ENCODE data around the gene GCN1. TPM values are rescaled to one million over a fixed set of nuclear protein-coding genes. Genes with fewer than 3 reads are reported as not detected.
A peak's percentile ranks its signal among the peaks of the same experiment; 100 is the strongest.

GCN1 gene
- total and polyA plus RNA-seq, 10 of the 15 experiments (the other 5 are each of a cell fraction or from before 2014, with no cell fraction given): 10.8 to 150 (median 58.3) TPM

DNA sequence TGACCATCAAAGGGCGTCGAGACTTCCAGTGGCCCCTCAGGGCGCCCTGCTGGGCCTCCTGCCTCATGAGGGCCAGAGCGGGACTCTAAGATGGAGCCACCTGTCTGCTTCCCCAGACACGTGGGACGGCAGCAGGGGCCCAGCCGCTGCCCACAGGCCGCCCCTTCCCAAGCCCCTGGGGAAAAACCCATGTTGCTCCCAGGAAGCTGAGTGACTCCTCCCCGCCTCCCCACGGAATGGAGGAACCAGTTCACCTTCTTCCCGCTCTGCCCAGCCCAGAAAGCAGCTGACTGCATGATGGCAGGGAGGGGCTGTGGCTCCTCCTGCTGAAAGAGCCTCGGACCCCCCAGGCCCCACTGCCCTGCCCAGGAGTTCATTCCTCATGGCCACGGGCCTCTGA is 92.9 kb downstream of the GCN1 start:
- peak overlapping the region; percentile 65 for H3K4me2 ChIP-seq (ENCODE audit: control insufficient read depth, insufficient read depth)
- no peaks in the 10 kb centered on the region; the same call in 1 of the 2 replicates for H4K20me1 ChIP-seq (ENCODE audit: control insufficient read depth, insufficient read depth)
- in situ Hi-C loops (cut with MboI): no loop called here
- ChIA-PET CTCF (interaction anchor here (0.9 to 1.2 kb wide), 2 partner anchors 14 to 124 kb away, joined by 3 read pairs; no protein-coding TSS in a partner anchor), POLR2A (interaction anchor here (1.6 kb wide), 1 partner anchor 17 kb away, joined by 6 read pairs; no protein-coding TSS in a partner anchor), RAD21 (ENCODE audit: unreplicated experiment) (interaction anchor here (2.0 kb wide), 1 partner anchor 9 kb away, joined by 6 read pairs; no protein-coding TSS in a partner anchor), SMC1A (ENCODE audit: uncharacterized antibody, unreplicated experiment) (no interaction called here)
- H3K79me2 ChIP-seq (ENCODE audit: control insufficient read depth, insufficient read depth, low read length): peaks cover 49% of the 10 kb centered on the region
- DNase-seq (ENCODE audit: low read depth, low spot score): no peak
- 66% methylated on average over 13 of the region's 13 CpGs for WGBS (ENCODE audit: insufficient coverage, insufficient replicate concordance, low lambda C conversion rate, missing lambda C conversion rate)
- H3K4me3 ChIP-seq: no peak overlapping the region
- no TSS peak for BruUV-seq (replicated peaks)
- intact Hi-C loops (cut with micrococcal nuclease; ENCODE audit: unreplicated experiment): no loop called here
- TF ChIP-seq IKZF1 (conservative IDR thresholded peaks at IDR 0.05) (0 out of 2 replicates have a peak, but pooled peaks have one; percentile 30), SP1 (IDR thresholded peaks at IDR 0.05; ENCODE audit: low read depth, low read length) (no peak), HDAC6 (IDR thresholded peaks at IDR 0.05; ENCODE audit: unreplicated experiment) (no peak), CHD2 (IDR thresholded peaks at IDR 0.05; ENCODE audit: borderline replicate concordance, low read depth, low read length) (no peak)
- TF ChIP-seq, protein P1, sequence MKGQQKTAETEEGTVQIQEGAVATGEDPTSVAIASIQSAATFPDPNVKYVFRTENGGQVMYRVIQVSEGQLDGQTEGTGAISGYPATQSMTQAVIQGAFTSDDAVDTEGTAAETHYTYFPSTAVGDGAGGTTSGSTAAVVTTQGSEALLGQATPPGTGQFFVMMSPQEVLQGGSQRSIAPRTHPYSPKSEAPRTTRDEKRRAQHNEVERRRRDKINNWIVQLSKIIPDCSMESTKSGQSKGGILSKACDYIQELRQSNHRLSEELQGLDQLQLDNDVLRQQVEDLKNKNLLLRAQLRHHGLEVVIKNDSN (IDR thresholded peaks at IDR 0.05; ENCODE audit: borderline replicate concordance, extremely low read length, insufficient read depth, low read depth, low read length): no peak
- no peaks in the 10 kb centered on the region for H3K27me3 ChIP-seq (replicated peaks in 1 of 2; ENCODE audit: control insufficient read depth in 2 of 2, insufficient read depth in 2 of 2, low read length in 1 of 2)
- H3K27ac ChIP-seq (ENCODE audit: control insufficient read depth, insufficient read depth): peak overlapping the region; percentile 27
- H3K9ac ChIP-seq (ENCODE audit: control insufficient read depth, insufficient read depth, low read length): peak overlapping the region; percentile 21; the same call in 1 of the 2 replicates
- H2AFZ ChIP-seq (ENCODE audit: control insufficient read depth, low read depth, low read length): no peak overlapping the region
- no peaks in the 10 kb centered on the region for H3K9me3 ChIP-seq (replicated peaks; ENCODE audit: control insufficient read depth, insufficient read depth, low read length)
- peaks cover 38 to 67% of the 10 kb centered on the region in 2 experiments for H3K36me3 ChIP-seq (ENCODE audit: control insufficient read depth in 2 of 2, insufficient read depth in 2 of 2, low read length in 1 of 2)
- peaks cover 16% of the 10 kb centered on the region for H3K4me1 ChIP-seq (ENCODE audit: control insufficient read depth, insufficient read depth, low read length)
- no peak; the same call in 2 of the 3 replicates for ATAC-seq
- no peak for FAIRE-seq

DNA sequence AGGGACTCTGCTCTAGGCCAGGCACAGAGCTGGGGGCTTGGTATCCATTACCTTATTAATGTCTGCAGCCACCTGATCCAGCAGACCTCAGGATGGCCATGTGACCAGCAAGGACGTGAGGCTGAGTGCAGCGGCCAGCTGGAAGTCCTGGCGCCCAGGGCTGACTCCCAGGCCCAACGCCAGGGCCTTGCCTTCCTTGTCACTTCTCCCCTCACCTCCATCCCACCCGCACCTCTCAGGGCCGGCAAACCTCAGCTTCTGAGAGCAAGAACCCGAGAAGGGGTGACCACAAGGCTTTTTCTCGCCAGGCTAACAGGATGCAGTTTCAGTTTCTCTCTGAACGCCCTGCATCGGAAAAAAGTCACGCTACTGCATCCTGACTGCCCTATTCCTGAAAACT is 93.3 kb downstream of the GCN1 start:
- H3K36me3 ChIP-seq (ENCODE audit: control insufficient read depth in 2 of 2, insufficient read depth in 2 of 2, low read length in 1 of 2): peaks cover 37 to 71% of the 10 kb centered on the region in 2 experiments
- 26% methylated on average over 11 of the region's 11 CpGs for WGBS (ENCODE audit: insufficient coverage, insufficient replicate concordance, low lambda C conversion rate, missing lambda C conversion rate)
- SMC1A ChIA-PET (ENCODE audit: uncharacterized antibody, unreplicated experiment): interaction anchor here (1.0 kb wide), 1 partner anchor 19 kb away, joined by 3 read pairs; no protein-coding TSS in a partner anchor
- intact Hi-C loops (cut with micrococcal nuclease; ENCODE audit: unreplicated experiment) (no loop called here), in situ Hi-C loops (cut with MboI) (no loop called here)
- no peak overlapping the region for H3K4me3 ChIP-seq
- no peaks in the 10 kb centered on the region; the same call in 1 of the 2 replicates for H4K20me1 ChIP-seq (ENCODE audit: control insufficient read depth, insufficient read depth)
- peak; percentile 67 for ATAC-seq
- DNase-seq (ENCODE audit: low read depth, low spot score): no peak
- H3K4me1 ChIP-seq (ENCODE audit: control insufficient read depth, insufficient read depth, low read length): peaks cover 16% of the 10 kb centered on the region
- RAD21 ChIA-PET (ENCODE audit: unreplicated experiment): interaction anchor here (1.6 to 2.0 kb wide), 2 partner anchors 9 to 15 kb away, joined by 4 to 6 read pairs; partner anchors contain the start of gene RAB35
- CTCF ChIA-PET: interaction anchor here (0.9 kb wide), 1 partner anchor 14 kb away, joined by 3 read pairs; no protein-coding TSS in a partner anchor
- H3K9ac ChIP-seq (ENCODE audit: control insufficient read depth, insufficient read depth, low read length): peak overlapping the region; percentile 21; the same call in 1 of the 2 replicates
- no peaks in the 10 kb centered on the region for H3K9me3 ChIP-seq (replicated peaks; ENCODE audit: control insufficient read depth, insufficient read depth, low read length)
- H3K27me3 ChIP-seq (replicated peaks in 1 of 2; ENCODE audit: control insufficient read depth in 2 of 2, insufficient read depth in 2 of 2, low read length in 1 of 2): no peaks in the 10 kb centered on the region
- peaks cover 47% of the 10 kb centered on the region for H3K79me2 ChIP-seq (ENCODE audit: control insufficient read depth, insufficient read depth, low read length)
- peak overlapping the region; percentile 27 for H3K27ac ChIP-seq (ENCODE audit: control insufficient read depth, insufficient read depth)
- POLR2A ChIA-PET: interaction anchor here (1.6 kb wide), 1 partner anchor 18 kb away, joined by 6 read pairs; no protein-coding TSS in a partner anchor
- FAIRE-seq: no peak
- no TSS peak for BruUV-seq (replicated peaks)
- H2AFZ ChIP-seq (ENCODE audit: control insufficient read depth, low read depth, low read length): no peak overlapping the region
- peak overlapping the region; percentile 65 for H3K4me2 ChIP-seq (ENCODE audit: control insufficient read depth, insufficient read depth)
- TF ChIP-seq CHD2 (IDR thresholded peaks at IDR 0.05; ENCODE audit: borderline replicate concordance, low read depth, low read length) (no peak), ZNF274 (IDR thresholded peaks at IDR 0.05; ENCODE audit: insufficient read depth, insufficient read length) (no peak), RUNX3 (IDR thresholded peaks at IDR 0.05; ENCODE audit: low read length) (peak; percentile 79), NR2F1 (conservative IDR thresholded peaks at IDR 0.05) (no peak), CBFB (IDR thresholded peaks at IDR 0.05; ENCODE audit: low read depth) (no peak), ASH2L (IDR thresholded peaks at IDR 0.05; ENCODE audit: borderline replicate concordance, low read depth) (no peak), KAT2A (conservative IDR thresholded peaks at IDR 0.05; ENCODE audit: control insufficient read depth, low read depth, low read length) (no peak), BMI1 (IDR thresholded peaks at IDR 0.05; ENCODE audit: borderline replicate concordance) (no peak), IKZF1 (conservative IDR thresholded peaks at IDR 0.05) (peak; percentile 50), EED (IDR thresholded peaks at IDR 0.05; ENCODE audit: low read depth) (peak; percentile 63)
- TF ChIP-seq, protein P1 (IDR thresholded peaks at IDR 0.05; ENCODE audit: borderline replicate concordance, extremely low read length, insufficient read depth, low read depth, low read length): peak; percentile 13
